Omental fat pad (tissue), 4 donors: Measurements from ENCODE around the gene TIMM8B. TPM values are rescaled to one million over a fixed set of nuclear protein-coding genes. Genes with fewer than 3 reads are reported as not detected.

ENCODE experiments used
- ATAC-seq: fragments of 150-250 bp; one replicate; pipeline ENCODE4 v1.9.1; 2016; ENCODE audit warnings: mild to moderate bottlenecking, moderate library complexity; ENCODE audit not compliant: low FRiP score
- DNase-seq: peaks from one replicate; pipeline ENCODE4 v3.0.0-alpha.2; 2019; ENCODE audit warnings: low spot score
- CTCF ChIP-seq, 3 donors: fragments of 450-650 bp; IDR thresholded peaks; one replicate each; pipeline ENCODE4 v1.5.1; 2016 to 2017; ENCODE audit warnings: antibody characterized with exemption in 3 of 3, mild to moderate bottlenecking in 3 of 3, moderate library complexity in 2 of 3
- total RNA-seq, 4 donors: library from RNA; depleted of rRNA; stranded (reverse); fragments of >200 nt; gene quantifications; one replicate each; pipeline ENCODE4 v1.1.0, GENCODE V29; 2016

The TIMM8B gene
- total RNA-seq, 4 donors from 2014 or later = 31.5 to 37.1 (median 33.9) TPM

DNA sequence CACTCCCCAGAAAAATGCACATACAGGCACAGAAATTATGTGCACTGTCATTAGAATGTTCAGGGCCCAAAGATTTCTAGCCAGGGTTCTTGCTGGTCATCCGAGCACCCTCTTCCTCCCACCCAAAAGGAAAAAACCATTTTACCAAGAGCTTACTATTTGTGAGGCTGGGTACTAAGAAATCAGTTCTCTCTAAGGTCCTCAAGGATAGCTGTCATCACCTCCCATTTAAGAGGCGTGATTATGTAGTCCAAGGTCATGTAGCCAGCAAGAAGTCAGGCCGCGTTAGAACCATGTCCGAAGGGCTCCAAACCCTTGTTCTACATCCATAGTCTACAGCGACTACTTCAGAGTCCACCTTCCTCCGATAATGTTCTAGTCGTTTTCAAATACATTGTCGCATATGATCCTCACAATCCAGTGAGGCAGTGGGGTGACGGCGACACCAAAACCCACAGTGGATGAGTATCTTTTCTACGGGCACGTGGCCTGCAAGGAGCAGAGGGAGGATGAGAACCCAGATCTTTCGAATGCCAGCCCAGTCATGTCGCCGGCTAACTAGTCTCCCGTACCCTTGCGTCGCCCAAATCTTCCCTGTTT is 634 bp downstream of the TIMM8B start:
- no peak for TF ChIP-seq CTCF (IDR thresholded peaks at IDR 0.05)
- ATAC-seq = peak; percentile 66

GRCh38 chr11:112082729-112083128 is 3.8 kb downstream of the TIMM8B start:
- no peak for ATAC-seq
- TF ChIP-seq CTCF (IDR thresholded peaks at IDR 0.05) = no peak

More for the DNA sequence above, 634 bp downstream of the TIMM8B start:
- DNase-seq = no peak

GRCh38 chr11:112073941-112074811 is 12.4 kb downstream of the TIMM8B start, which contains the start of the genes NKAPD1 and PIH1D2:
TSS of gene NKAPD1 (plus strand) at chr11:112074299. CDS start at chr11:112075575, 1,276 bp downstream.
TSS of gene PIH1D2 (minus strand) at chr11:112074017. CDS start at chr11:112073174, 843 bp downstream.
- no peak for TF ChIP-seq CTCF (IDR thresholded peaks at IDR 0.05)
- peak; percentile 92 for ATAC-seq

More at GRCh38 chr11:112082729-112083128, 3.8 kb downstream of the TIMM8B start:
- DNase-seq = no peak

DNA sequence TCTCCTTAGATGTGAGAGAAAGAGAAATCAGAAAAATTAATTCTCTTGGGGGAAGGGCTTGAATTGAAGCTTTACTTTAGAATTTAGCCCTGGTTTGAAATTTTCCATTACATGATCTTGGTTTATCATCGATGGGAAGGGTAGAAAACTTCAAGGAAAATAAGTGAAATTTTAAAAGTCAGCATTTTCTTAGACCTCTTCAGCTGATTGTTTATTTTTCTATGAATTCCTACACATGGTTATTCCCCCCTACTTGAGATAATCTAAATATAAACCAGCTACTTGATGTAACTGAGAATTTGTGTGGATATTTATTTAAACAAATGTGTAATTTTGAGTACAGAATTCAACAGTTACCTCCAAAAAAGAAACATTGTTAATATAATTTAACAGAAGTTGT is 23.6 kb downstream of the TIMM8B start:
- DNase-seq (no peak), ATAC-seq (no peak)
- TF ChIP-seq CTCF (IDR thresholded peaks at IDR 0.05) = no peak

More at GRCh38 chr11:112073941-112074811, 12.4 kb downstream of the TIMM8B start, which contains the start of the genes NKAPD1 and PIH1D2:
- DNase-seq = peak; percentile 45

- TF ChIP-seq CTCF (IDR thresholded peaks at IDR 0.05) = no peak
- DNase-seq (no peak), ATAC-seq (no peak)
Observed at GRCh38 chr11:112058103-112058502, 28.5 kb downstream of the TIMM8B start.

GRCh38 chr11:112057170-112057569 is 29.4 kb downstream of the TIMM8B start:
- DNase-seq = no peak
- TF ChIP-seq CTCF (IDR thresholded peaks at IDR 0.05) = no peak
- no peak for ATAC-seq
